Activated naive CD4-positive, alpha-beta T cell (primary cell): Measurements from ENCODE around the gene GPR101.

ENCODE experiments used
- DNase-seq, 4 experiments: peaks; one replicate each; lab custom pipeline; 2025; lab: John Stamatoyannopoulos, UW

Gene GPR101, protein sequence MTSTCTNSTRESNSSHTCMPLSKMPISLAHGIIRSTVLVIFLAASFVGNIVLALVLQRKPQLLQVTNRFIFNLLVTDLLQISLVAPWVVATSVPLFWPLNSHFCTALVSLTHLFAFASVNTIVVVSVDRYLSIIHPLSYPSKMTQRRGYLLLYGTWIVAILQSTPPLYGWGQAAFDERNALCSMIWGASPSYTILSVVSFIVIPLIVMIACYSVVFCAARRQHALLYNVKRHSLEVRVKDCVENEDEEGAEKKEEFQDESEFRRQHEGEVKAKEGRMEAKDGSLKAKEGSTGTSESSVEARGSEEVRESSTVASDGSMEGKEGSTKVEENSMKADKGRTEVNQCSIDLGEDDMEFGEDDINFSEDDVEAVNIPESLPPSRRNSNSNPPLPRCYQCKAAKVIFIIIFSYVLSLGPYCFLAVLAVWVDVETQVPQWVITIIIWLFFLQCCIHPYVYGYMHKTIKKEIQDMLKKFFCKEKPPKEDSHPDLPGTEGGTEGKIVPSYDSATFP

DNA sequence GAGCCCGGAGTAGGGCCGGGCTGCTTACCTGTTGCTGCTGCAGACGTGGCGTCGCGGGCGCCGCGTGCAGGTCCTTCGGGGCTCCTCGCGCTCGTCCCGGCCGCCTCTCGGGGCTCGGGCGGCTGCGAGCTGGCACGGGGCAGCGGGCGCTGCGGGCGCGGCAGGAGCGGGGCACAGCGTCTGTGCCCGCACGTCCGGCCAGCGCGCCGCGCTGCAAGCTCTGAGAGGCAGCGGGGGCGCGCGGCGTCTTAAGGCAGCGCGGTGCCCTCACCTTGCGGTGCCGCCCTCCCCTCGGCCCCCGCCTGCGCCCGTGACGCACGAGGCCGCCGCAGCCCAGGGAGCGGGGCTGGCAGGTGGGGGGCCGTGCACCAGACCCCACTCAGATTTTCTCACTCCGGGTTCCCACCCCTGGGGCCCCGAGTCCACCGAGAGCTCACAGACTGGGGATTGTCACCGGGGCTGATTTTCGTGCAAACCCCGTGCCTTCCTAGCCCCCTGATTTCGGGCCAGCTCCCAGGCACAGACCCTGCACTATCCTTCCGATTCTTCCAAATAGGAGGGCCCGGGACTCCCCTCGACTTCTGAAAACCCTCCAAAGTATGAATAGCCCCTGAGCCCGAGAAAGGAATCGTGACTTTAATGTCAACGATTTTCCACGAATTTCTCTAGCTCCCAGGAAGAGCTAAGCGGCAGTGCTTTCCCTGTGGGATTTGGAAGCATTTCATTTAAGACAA lies at the start of gene GPR101:
GPR101 (minus strand) TSS at position 222 of the 734 bp plus-strand sequence. CDS start 2,321 bp downstream, outside the sequence.
- no peak for DNase-seq

DNA sequence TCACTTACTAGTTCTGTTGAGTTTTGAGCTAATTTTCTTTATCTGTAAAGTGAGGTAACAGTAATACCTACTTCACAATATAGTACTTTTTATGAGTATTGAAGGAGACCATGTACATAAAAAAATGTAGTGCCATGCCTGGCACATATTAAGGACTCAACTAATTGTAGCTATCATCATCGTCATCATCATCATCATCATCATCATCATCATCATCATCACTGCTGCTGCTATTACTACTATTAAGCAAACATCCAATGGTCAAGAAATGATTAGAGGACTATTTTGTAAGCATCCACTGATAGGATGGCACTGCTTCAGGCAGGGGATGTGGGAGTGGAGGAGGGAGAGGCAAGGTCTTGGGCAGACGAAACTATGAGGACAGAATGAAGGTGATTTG lies 47.4 kb upstream of the GPR101 start:
- DNase-seq = no peak

GRCh38 chrX:137072396-137072795 lies 38.6 kb upstream of the GPR101 start:
- no peak for DNase-seq

DNA sequence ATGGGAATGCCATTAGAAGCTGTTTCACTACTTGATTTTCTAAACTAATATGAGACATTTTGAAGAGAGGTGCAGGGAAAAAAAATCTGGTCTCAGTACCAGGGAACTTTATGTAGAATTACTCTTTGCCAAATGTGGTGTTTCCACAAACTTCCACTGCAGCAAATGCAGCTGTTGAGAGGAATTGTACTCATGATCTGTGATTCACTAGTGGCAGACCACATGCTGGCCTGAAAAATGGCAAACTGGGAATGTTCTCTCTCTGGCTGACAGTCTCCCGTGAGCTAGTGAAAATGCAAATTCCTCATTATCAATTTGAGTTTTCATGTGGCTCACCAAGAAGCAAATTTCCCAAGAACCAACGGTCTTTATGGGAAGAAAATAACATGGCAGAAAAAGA lies 37.8 kb upstream of the GPR101 start:
- DNase-seq = no peak

DNA sequence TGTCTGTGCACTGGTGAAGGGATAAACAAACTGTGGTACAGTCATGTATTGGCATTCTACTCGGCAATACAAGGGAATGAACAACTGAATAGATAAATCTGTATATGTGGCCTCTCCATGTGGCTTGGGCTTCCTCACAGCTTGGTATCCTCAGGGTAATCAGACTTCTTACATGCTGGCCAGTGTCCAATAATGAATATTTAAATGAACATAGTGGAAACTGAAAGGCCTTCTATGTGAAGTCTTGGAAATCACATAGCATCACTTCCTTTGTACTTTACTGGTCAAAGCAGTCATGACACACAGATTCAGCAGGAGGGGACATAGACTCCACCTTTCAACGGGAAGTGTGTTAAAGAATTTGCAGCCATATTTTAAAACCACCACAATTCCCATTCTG lies 33.4 kb upstream of the GPR101 start:
- no peak for DNase-seq

DNA sequence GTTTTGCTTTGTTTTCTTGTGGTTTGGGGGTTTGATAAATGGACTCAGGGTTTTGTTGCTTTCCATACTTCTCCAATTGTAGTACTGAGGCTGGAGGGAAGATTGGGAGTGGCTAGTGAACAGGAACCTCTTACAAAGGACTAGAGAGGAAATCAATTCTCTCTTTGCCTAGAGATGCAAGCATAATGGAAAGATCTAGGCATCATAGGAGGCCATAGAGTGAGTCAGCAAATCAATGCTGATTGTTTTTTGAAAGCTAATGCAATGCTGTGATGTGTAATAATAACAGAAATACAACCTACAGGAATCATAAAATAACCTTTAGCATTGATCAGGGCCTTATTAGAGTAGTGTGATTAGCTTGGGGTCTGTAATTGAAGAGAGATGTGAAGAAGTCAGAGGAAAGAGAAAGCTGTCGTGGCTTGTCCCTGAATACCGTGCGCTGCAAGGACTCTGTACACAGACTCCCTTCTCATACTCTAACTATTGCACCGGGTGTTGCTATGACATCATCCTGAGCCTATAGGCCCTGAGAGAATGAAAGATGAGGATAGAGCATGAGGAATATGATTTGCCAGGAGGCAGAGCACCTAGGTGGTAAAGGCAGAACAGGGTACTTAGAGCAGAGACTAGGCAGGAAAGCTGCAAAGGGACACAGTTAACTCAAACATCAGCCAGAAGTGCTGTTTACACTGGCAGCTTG lies 29.3 kb upstream of the GPR101 start:
- DNase-seq = no peak

DNA sequence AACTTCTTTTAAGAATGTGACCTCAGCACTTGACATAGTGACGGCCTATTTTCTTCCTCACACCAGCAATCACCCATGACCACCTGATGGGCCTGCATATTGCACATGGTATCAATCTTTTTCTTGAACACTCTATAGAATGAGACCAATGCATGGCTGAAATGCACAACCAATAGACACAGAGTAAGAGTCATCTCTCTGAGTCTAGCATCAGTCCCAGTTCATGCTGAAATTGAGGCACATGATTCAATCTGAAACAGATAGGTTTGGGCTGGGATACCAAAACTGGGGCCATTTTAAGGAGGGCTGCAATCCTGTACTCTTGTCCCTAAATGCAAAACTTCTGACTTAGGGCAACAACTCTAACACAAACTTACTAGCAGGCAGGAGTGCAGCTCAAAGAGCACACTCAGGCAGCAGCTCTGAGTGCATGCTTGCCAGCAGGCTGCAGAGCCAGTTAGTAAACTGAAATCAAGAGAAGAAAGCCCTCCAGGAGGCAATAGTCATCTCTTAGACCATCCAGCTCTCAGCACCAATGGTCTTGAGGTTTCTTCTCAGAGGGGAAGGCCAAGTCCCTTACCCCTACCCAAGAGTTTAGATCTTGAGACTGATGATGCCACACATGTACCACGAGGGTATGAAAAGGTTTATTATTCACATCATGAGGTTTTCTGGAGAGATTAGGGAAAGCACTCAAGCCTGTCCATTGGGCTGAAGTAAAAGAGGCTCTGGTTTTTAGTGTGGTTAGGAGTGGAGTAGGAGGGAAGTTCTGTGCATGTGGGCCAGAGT lies 24.7 kb upstream of the GPR101 start:
- DNase-seq = no peak

- DNase-seq = peak in 2 of 4 experiments; percentile 1 to 14
Measured at GRCh38 chrX:137052643-137053235, 18.9 kb upstream of the GPR101 start.

DNA sequence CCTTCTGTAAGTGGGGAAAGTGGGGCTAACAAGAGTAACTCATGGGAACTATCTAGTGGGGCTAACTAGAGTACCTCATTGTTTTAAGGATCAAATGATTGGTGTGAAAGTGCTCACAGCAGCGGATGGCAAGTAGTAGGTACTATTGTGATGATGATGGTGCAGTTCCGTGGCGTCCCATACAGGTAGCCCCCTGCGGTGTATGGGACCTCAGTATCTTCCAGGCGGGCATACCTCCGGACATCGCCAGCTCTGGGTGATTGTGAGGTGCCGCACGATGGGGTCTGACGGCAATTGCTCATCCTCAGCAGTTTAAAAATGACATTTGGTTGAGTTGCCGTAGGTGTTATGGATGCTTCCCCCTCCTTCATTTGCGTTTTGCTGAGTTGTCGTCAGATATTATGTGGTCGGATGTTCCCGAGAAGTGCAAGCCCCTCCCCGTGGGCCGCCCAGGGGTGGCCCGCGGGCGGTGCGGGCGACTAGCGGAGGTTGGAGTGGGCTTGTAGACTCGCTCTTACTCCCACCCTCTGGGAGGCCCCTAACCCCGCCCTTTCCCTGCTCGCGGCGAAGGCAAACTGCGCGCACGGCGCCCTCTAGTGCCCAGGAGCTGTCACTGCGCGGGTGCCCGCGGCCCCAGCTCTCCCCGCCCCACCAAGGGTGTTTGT lies 18.3 kb upstream of the GPR101 start:
- peak; percentile 31 to 70 (median 54) for DNase-seq

GRCh38 chrX:137044893-137045292 lies 11.1 kb upstream of the GPR101 start:
- DNase-seq = no peak

GRCh38 chrX:137043736-137044135 lies 9.9 kb upstream of the GPR101 start:
- DNase-seq = no peak

- no peak for DNase-seq
Measured at GRCh38 chrX:137041329-137041728, 7.5 kb upstream of the GPR101 start.

DNA sequence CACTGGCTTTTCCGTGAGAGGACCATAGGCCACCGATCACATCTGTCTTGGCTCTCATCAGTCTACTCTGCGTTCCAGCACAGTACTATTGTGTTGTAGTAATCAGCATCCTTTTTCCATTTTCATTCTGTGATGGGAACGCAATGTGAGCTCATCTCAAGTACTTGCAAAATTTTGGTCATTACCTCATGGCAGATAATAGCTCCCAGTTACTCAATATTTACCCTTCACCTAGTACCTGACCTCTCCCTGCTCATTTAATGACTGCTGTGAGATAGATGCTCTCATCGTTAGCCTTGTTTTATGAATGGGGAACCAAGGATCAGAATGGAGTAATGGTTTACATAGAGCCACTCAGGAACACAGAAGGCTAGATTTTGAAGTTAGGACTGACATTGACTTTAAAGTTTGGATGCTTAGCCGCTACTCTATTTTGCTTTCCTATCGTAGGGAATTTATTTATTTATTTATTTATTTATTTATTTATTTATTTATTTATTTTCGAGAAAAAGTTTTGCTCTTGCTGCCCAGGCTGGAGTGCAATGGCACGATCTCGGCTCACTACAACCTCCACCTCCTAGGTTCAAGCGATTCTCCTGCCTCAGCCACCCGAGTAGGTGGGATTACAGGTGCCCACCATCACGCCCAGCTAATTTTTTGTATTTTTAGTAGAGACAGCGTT lies 6.5 kb upstream of the GPR101 start:
- no peak for DNase-seq

DNA sequence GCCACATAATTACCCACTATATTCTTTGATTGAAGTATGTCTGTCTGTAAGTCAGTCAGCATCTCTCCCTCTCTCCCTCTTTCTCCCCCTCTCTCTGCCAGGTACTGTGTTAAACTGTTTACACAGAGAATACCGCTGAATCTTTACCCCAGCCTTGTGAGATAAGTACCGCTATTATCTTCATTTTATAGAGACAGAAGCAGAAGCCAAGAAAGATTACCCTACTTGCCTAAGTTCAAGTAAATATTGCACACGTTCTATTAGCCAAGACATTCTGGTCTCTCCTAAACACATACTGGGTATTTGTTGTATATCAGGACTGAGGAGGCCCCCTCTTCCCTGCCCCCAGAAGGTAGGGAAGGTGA lies 695 bp upstream of the GPR101 start:
- DNase-seq = no peak

DNA sequence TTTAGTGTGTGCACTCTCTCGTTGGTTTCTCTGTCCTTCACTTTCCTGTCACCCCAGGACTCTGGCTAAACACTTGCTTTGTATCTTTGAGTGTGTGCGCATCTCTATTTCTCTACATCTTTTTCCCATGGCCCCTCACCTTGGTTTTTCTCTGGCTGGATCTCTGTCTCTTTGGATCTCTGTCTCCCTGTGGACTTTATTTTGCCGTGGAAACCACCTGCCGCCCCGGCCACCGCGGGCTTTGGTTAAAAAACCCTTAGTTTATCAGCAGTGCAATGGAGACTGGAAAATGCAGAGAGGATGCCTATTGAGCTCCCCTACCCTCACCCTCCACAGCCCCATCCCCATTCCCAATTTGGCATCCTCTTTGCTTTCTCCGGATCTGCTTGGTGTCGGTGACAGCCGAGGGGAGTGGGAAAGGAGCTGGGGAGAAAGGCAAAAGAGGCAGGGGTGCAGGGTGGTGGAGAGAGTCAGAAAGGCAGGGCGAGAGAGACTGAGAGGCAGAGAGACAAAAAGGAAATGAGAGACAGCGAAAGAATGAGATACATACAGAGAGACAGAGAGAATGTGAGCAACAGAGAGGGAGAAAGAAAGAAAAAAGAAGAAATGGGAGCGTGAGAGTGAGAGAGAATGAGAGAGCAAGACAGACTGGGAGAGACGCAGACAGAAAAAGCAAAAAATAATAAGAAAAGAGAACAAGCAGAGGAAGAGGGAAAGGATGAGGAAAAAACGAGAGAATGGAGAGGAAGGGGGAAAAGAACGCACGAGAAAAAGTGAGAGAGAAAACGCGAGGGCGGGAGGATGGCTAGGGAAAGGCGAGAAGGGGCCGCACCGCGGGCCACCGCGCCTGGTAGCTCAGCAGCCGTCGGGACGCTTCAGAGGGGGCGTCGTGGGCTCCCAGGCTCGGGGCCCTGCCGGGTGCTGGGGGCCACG lies 688 bp downstream of the GPR101 start:
- DNase-seq = no peak

DNA sequence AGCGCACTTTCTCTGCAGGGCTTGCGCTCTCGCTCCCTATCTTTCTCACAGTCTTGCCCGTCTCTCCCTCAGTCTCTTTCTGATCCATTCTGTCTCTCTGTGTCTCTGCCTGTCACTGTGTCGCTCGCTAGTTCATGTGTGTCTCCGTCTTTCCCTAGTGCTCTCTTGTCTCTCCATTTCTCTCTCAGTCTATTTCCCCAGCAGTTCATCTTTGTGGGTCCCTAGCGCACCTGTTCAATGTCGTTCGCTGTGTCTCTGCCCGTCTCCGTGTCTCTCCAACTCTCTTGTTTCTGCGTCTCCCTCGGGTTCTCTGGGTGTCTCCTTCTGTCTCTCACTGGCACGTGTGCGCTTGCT lies 1.5 kb downstream of the GPR101 start:
- no peak for DNase-seq

- no peak for DNase-seq
Measured at GRCh38 chrX:137031517-137032340, 2.1 kb downstream of the GPR101 start.

GRCh38 chrX:137031039-137031438 lies 2.8 kb downstream of the GPR101 start:
- DNase-seq = no peak
